ENCODE measurements around the gene MAGOHB.

The MAGOHB gene

GRCh38 chr12:10607885-10608458, 5.4 kb downstream of the MAGOHB start:
- no peak overlapping the region for H2AFZ ChIP-seq (ENCODE audit: low read depth, low read length)
- H4K20me1 ChIP-seq (ENCODE audit: insufficient read depth, low read length): peaks cover 11% of the 10 kb centered on the region; the same call in 1 of the 2 replicates
- peaks cover 29% of the 10 kb centered on the region for H3K79me2 ChIP-seq (ENCODE audit: low read length)
- no peak overlapping the region for H3K4me2 ChIP-seq (ENCODE audit: low read length)
- peaks cover 48% of the 10 kb centered on the region for H3K36me3 ChIP-seq (replicated peaks; ENCODE audit: low read depth, low read length)
- TF ChIP-seq EZH2phosphoT487 (IDR thresholded peaks at IDR 0.05; ENCODE audit: low read depth): no peak
- peak; percentile 19 for TF ChIP-seq CTCF (IDR thresholded peaks at IDR 0.05; ENCODE audit: low read depth, low read length)
- H3K4me3 ChIP-seq (ENCODE audit: low read length): no peak overlapping the region
- no peak overlapping the region for H3K9ac ChIP-seq (ENCODE audit: low read length)
- H3K4me1 ChIP-seq (ENCODE audit: low read length): peaks cover 28% of the 10 kb centered on the region
- no peak overlapping the region for H3K27ac ChIP-seq (ENCODE audit: low read length)
- no peaks in the 10 kb centered on the region for H3K9me3 ChIP-seq (ENCODE audit: insufficient read depth, low read length)
- no peaks in the 10 kb centered on the region for H3K27me3 ChIP-seq (ENCODE audit: low read depth, low read length)

GRCh38 chr12:10601860-10602259, 11.5 kb downstream of the MAGOHB start:
- no peak overlapping the region for H3K4me2 ChIP-seq (ENCODE audit: low read length)
- H3K4me3 ChIP-seq (ENCODE audit: low read length): no peak overlapping the region
- H2AFZ ChIP-seq (ENCODE audit: low read depth, low read length): no peak overlapping the region
- no peak overlapping the region for H3K27ac ChIP-seq (ENCODE audit: low read length)
- no peaks in the 10 kb centered on the region for H3K79me2 ChIP-seq (ENCODE audit: low read length)
- H3K27me3 ChIP-seq (ENCODE audit: low read depth, low read length): no peaks in the 10 kb centered on the region
- H3K9ac ChIP-seq (ENCODE audit: low read length): no peak overlapping the region
- TF ChIP-seq EZH2phosphoT487 (IDR thresholded peaks at IDR 0.05; ENCODE audit: low read depth) (no peak), CTCF (IDR thresholded peaks at IDR 0.05; ENCODE audit: low read depth, low read length) (no peak)
- H3K4me1 ChIP-seq (ENCODE audit: low read length): peaks cover 16% of the 10 kb centered on the region
- H3K9me3 ChIP-seq (ENCODE audit: insufficient read depth, low read length): no peaks in the 10 kb centered on the region
- peaks cover 37% of the 10 kb centered on the region for H3K36me3 ChIP-seq (replicated peaks; ENCODE audit: low read depth, low read length)
- peaks cover 11% of the 10 kb centered on the region; the same call in 1 of the 2 replicates for H4K20me1 ChIP-seq (ENCODE audit: insufficient read depth, low read length)

DNA sequence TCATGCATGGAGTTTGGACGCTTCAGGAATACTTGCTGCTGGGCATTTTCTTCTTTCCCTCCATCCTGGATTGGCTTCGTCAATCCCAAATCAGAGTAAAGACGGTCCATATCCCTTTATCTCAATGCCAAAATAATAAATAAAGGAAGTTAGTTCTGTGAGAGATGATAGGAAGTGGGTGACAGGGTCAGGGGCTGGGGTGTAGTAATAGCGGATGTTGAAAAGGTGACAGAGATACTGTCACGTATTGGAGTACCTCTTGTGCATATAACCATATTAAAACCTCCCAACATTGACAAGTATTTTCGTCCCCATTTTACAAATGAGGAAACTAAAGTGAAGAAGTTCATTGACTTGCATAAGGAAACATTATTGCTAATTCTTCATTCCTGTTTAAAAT, 12.4 kb downstream of the MAGOHB start:
- TF ChIP-seq EZH2phosphoT487 (IDR thresholded peaks at IDR 0.05; ENCODE audit: low read depth): no peak
- TF ChIP-seq CTCF (IDR thresholded peaks at IDR 0.05; ENCODE audit: low read depth, low read length): no peak
- Histone ChIP-seq H3K4me1 (ENCODE audit: low read length) (peaks cover 10% of the 10 kb centered on the region), H2AFZ (ENCODE audit: low read depth, low read length) (no peak overlapping the region), H4K20me1 (ENCODE audit: insufficient read depth, low read length) (peaks cover 11% of the 10 kb centered on the region; the same call in 1 of the 2 replicates), H3K27me3 (ENCODE audit: low read depth, low read length) (no peaks in the 10 kb centered on the region), H3K4me2 (ENCODE audit: low read length) (no peak overlapping the region), H3K36me3 (replicated peaks; ENCODE audit: low read depth, low read length) (peaks cover 31% of the 10 kb centered on the region), H3K9ac (ENCODE audit: low read length) (no peak overlapping the region), H3K79me2 (ENCODE audit: low read length) (no peaks in the 10 kb centered on the region), H3K9me3 (ENCODE audit: insufficient read depth, low read length) (no peaks in the 10 kb centered on the region), H3K27ac (ENCODE audit: low read length) (no peak overlapping the region), H3K4me3 (ENCODE audit: low read length) (no peak overlapping the region)

- Histone ChIP-seq H3K4me2 (ENCODE audit: low read length) (no peak overlapping the region), H3K27me3 (ENCODE audit: low read depth, low read length) (no peaks in the 10 kb centered on the region)
- TF ChIP-seq EZH2phosphoT487 (IDR thresholded peaks at IDR 0.05; ENCODE audit: low read depth): no peak
- TF ChIP-seq CTCF (IDR thresholded peaks at IDR 0.05; ENCODE audit: low read depth, low read length): no peak
Measured at GRCh38 chr12:10595881-10596280, 17.5 kb downstream of the MAGOHB start.

More at GRCh38 chr12:10595881-10596280, 17.5 kb downstream of the MAGOHB start:
- no peaks in the 10 kb centered on the region for H3K79me2 ChIP-seq (ENCODE audit: low read length)
- no peak overlapping the region for H2AFZ ChIP-seq (ENCODE audit: low read depth, low read length)
- no peaks in the 10 kb centered on the region for H4K20me1 ChIP-seq (ENCODE audit: insufficient read depth, low read length)
- H3K27ac ChIP-seq (ENCODE audit: low read length): no peak overlapping the region
- H3K9me3 ChIP-seq (ENCODE audit: insufficient read depth, low read length): no peaks in the 10 kb centered on the region
- no peak overlapping the region for H3K9ac ChIP-seq (ENCODE audit: low read length)
- no peaks in the 10 kb centered on the region for H3K4me1 ChIP-seq (ENCODE audit: low read length)
- H3K36me3 ChIP-seq (replicated peaks; ENCODE audit: low read depth, low read length): peaks cover 11% of the 10 kb centered on the region
- H3K4me3 ChIP-seq (ENCODE audit: low read length): no peak overlapping the region
